HG03442 (cell line): ENCODE measurements around the gene SUFU.

Source experiments
- ATAC-seq: cut with Tn5 transposase; IDR thresholded peaks from one replicate; pipeline ENCODE4 v1.9.1; 2021; ENCODE audit warnings: mild to moderate bottlenecking, moderate library complexity; ENCODE audit not compliant: unreplicated experiment

The SUFU gene

DNA sequence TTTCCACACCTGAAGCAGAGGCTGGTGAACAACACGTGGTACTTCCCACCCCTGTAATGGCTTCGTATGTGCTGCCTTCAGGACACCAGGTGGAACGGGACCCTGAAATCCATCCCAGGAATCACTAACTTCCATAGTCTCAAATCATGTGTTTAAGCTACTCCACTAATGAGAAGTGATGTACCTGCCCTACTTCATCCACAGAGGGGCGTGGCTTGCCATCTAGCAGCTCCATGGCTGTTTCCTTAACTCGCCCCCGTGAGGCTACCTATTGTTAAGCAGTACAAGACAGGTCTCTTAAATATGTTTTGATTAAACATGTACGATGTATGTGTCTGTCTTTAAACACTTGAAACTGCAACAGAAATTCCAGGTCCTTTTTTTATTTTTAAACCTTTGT, 178.6 kb downstream of the SUFU start:
- ATAC-seq, result no peak

GRCh38 chr10:102682981-102683380, 179.2 kb downstream of the SUFU start:
- ATAC-seq, result no peak
